Keratinocyte (primary cell): ENCODE data around the gene ZNF467.

ENCODE experiments used
- EZH2 ChIP-seq: IDR thresholded peaks from one replicate; pipeline ENCODE4 v1.6.1; 2012; ENCODE audit warnings: inconsistent platforms, mild to moderate bottlenecking, low read length, moderate library complexity
- TF ChIP-seq, protein P1 (sequence below), 3 experiments: IDR thresholded peaks in 1 of 3; conservative IDR thresholded peaks in 1 of 3; optimal IDR thresholded peaks in 1 of 3; 2 replicates in 2 of 3; 3 replicates in 1 of 3; pipeline versions ENCODE3 to v1.5.1; 2011; ENCODE audit warnings: low read length in 3 of 3, mild to moderate bottlenecking in 3 of 3, moderate library complexity in 2 of 3, control low read depth in 1 of 3, inconsistent platforms in 1 of 3; ENCODE audit not compliant: insufficient read depth in 2 of 3; ENCODE audit errors: extremely low read depth in 1 of 3

DNA sequence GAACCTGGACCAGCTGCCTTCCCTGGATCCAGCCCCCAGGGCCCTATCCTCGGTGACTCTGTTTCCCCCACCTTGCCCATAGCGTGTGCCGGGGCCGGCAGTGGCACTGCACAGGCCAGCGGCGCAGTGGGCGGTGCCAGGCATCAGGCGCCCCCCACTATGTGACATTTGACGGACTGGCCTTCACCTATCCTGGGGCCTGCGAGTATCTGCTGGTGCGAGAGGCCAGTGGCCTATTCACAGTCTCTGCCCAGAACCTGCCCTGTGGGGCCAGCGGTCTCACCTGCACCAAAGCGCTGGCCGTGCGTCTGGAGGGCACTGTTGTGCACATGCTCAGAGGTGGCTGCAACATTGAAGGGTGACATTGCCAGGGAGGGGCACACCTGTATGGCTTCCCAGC, 12.0 kb upstream of the ZNF467 start:
- TF ChIP-seq EZH2 = no peak
- TF ChIP-seq, protein P1, sequence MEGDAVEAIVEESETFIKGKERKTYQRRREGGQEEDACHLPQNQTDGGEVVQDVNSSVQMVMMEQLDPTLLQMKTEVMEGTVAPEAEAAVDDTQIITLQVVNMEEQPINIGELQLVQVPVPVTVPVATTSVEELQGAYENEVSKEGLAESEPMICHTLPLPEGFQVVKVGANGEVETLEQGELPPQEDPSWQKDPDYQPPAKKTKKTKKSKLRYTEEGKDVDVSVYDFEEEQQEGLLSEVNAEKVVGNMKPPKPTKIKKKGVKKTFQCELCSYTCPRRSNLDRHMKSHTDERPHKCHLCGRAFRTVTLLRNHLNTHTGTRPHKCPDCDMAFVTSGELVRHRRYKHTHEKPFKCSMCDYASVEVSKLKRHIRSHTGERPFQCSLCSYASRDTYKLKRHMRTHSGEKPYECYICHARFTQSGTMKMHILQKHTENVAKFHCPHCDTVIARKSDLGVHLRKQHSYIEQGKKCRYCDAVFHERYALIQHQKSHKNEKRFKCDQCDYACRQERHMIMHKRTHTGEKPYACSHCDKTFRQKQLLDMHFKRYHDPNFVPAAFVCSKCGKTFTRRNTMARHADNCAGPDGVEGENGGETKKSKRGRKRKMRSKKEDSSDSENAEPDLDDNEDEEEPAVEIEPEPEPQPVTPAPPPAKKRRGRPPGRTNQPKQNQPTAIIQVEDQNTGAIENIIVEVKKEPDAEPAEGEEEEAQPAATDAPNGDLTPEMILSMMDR (optimal IDR thresholded peaks at IDR 0.05 in 1 of 3, IDR thresholded peaks at IDR 0.05 in 1 of 3, conservative IDR thresholded peaks at IDR 0.05 in 1 of 3; ENCODE audit: extremely low read depth in 1 of 3, insufficient read depth in 2 of 3, low read length in 3 of 3) = no peak
